ENCODE results near the gene IGLL1.

DNA sequence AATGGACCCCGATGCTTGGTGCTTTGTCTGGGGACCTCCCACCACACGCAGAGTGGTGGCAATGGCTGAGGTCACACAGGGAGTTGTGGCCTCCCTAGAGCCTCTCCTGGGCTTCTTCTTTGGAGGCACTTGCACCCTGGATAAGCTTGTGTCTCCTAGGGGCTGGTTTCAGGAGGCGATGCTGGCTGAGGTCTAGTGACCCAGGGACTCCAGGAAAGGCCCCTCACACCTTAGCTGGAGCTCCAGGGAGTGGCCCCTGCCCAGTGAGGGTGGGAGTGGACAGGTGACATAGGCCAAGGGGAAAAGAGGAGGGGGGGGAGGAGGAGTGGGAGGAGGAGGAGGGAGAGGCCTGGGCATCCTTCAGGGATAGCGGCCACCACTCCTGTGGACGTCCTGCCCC, 810 bp downstream of the IGLL1 start:
- TF ChIP-seq, protein P1, sequence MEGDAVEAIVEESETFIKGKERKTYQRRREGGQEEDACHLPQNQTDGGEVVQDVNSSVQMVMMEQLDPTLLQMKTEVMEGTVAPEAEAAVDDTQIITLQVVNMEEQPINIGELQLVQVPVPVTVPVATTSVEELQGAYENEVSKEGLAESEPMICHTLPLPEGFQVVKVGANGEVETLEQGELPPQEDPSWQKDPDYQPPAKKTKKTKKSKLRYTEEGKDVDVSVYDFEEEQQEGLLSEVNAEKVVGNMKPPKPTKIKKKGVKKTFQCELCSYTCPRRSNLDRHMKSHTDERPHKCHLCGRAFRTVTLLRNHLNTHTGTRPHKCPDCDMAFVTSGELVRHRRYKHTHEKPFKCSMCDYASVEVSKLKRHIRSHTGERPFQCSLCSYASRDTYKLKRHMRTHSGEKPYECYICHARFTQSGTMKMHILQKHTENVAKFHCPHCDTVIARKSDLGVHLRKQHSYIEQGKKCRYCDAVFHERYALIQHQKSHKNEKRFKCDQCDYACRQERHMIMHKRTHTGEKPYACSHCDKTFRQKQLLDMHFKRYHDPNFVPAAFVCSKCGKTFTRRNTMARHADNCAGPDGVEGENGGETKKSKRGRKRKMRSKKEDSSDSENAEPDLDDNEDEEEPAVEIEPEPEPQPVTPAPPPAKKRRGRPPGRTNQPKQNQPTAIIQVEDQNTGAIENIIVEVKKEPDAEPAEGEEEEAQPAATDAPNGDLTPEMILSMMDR (optimal IDR thresholded peaks at IDR 0.05 in 1 of 3, IDR thresholded peaks at IDR 0.05 in 1 of 3, conservative IDR thresholded peaks at IDR 0.05 in 1 of 3; ENCODE audit: extremely low read depth in 1 of 3, insufficient read depth in 2 of 3, low read length in 3 of 3) = no peak
- no peak for TF ChIP-seq EZH2 (IDR thresholded peaks at IDR 0.05; ENCODE audit: low read length)
